Left ventricle myocardium inferior (tissue), 1 donor: ENCODE data around the gene CAMK4. TPM values are rescaled to one million over a fixed set of nuclear protein-coding genes. Genes with fewer than 3 reads are reported as not detected.

ENCODE experiments used
- DNase-seq: peaks from one replicate; pipeline ENCODE4 v3.0.0-alpha.2; 2020
- H3K27ac ChIP-seq: fragments of 200-600 bp; replicated peaks from 2 replicates; pipeline ENCODE4 v1.8.0; 2021
- H3K27me3 ChIP-seq: fragments of 200-600 bp; 2 replicates; pipeline ENCODE4 v1.8.0; 2021; ENCODE audit warnings: low read depth
- H3K36me3 ChIP-seq: fragments of 200-600 bp; 2 replicates; pipeline ENCODE4 v1.8.0; 2021
- H3K4me1 ChIP-seq: fragments of 200-600 bp; 2 replicates; pipeline ENCODE4 v1.8.0; 2021
- H3K4me3 ChIP-seq: fragments of 200-600 bp; 2 replicates; pipeline ENCODE4 v1.8.0; 2021; ENCODE audit warnings: mild to moderate bottlenecking, moderate library complexity
- H3K9me3 ChIP-seq: fragments of 200-600 bp; replicated peaks from 2 replicates; pipeline ENCODE4 v1.8.0; 2021
- CTCF ChIP-seq: fragments of 200-600 bp; IDR thresholded peaks from 2 replicates; pipeline ENCODE4 v1.8.0; 2021; ENCODE audit warnings: antibody characterized with exemption, mild to moderate bottlenecking, borderline replicate concordance
- intact Hi-C: fragments of 100-400 bp; cut with micrococcal nuclease; formaldehyde crosslinking; loops from one replicate; pipeline ENCODE4 v1.11.0; 2022
- total RNA-seq: library from RNA; stranded (reverse); fragmentation: NEBNext Ultra II Directional; extraction: Animal tissue kit (Norgen Biotek cat#: 25700); gene quantifications from one replicate; pipeline ENCODE4 v1.2.1, GENCODE V29; 2021
- donor health status: DM: no; HTN: yes; CAD: no; lungs with severe emphysema.

CAMK4 gene
- total RNA-seq, 1 donor from 2014 or later: 0.36 TPM

- no peaks in the 10 kb centered on the region for H3K27me3 ChIP-seq
- H3K4me3 ChIP-seq: no peak overlapping the region
- no peaks in the 10 kb centered on the region for H3K4me1 ChIP-seq
- H3K27ac ChIP-seq: no peak overlapping the region
- H3K36me3 ChIP-seq: no peaks in the 10 kb centered on the region
- H3K9me3 ChIP-seq: no peaks in the 10 kb centered on the region
- no peak for DNase-seq
- TF ChIP-seq CTCF: no peak
- intact Hi-C loops: no loop called here
These were observed 198.1 kb downstream of the CAMK4 start for GRCh38 chr5:111422245-111422644.

GRCh38 chr5:111422747-111423720 lies 198.8 kb downstream of the CAMK4 start:
- Histone ChIP-seq H3K4me3 (no peak overlapping the region), H3K27ac (no peak overlapping the region), H3K4me1 (no peaks in the 10 kb centered on the region), H3K9me3 (peaks cover 1% of the 10 kb centered on the region), H3K36me3 (no peaks in the 10 kb centered on the region), H3K27me3 (no peaks in the 10 kb centered on the region)
- no peak for TF ChIP-seq CTCF
- intact Hi-C loops: no loop called here
- no peak for DNase-seq

GRCh38 chr5:111425205-111425604 lies 201.0 kb downstream of the CAMK4 start:
- Histone ChIP-seq H3K4me1 (no peaks in the 10 kb centered on the region), H3K27me3 (no peaks in the 10 kb centered on the region), H3K36me3 (no peaks in the 10 kb centered on the region), H3K4me3 (no peak overlapping the region), H3K27ac (no peak overlapping the region), H3K9me3 (peaks cover 9% of the 10 kb centered on the region)
- no peak for DNase-seq
- intact Hi-C loops: no loop called here
- no peak for TF ChIP-seq CTCF

GRCh38 chr5:111427762-111428161 lies 203.6 kb downstream of the CAMK4 start:
- H3K9me3 ChIP-seq: peaks cover 9% of the 10 kb centered on the region
- no peaks in the 10 kb centered on the region for H3K36me3 ChIP-seq
- no peak for DNase-seq
- H3K4me3 ChIP-seq: no peak overlapping the region
- no peaks in the 10 kb centered on the region for H3K4me1 ChIP-seq
- no peak for TF ChIP-seq CTCF
- no peak overlapping the region for H3K27ac ChIP-seq
- H3K27me3 ChIP-seq: no peaks in the 10 kb centered on the region
- intact Hi-C loops: no loop called here

GRCh38 chr5:111432883-111433536 lies 208.8 kb downstream of the CAMK4 start:
- no peak for TF ChIP-seq CTCF
- no peaks in the 10 kb centered on the region for H3K4me1 ChIP-seq

More at GRCh38 chr5:111432883-111433536, 208.8 kb downstream of the CAMK4 start:
- no peak for DNase-seq
- H3K36me3 ChIP-seq: no peaks in the 10 kb centered on the region
- no peak overlapping the region for H3K27ac ChIP-seq
- no peak overlapping the region for H3K4me3 ChIP-seq
- peaks cover 7% of the 10 kb centered on the region for H3K9me3 ChIP-seq
- no peaks in the 10 kb centered on the region for H3K27me3 ChIP-seq
- intact Hi-C loops: no loop called here
